ENCODE results near the gene TNS1.
A peak's percentile ranks its signal among the peaks of the same experiment; 100 is the strongest.
"Not testable (repeated sequence)": the region's sequence is repeated elsewhere in the genome, so short reads cannot be mapped to it uniquely, and the experiment has no call there.

TNS1 gene

GRCh38 chr2:217791551-217791950, 211.2 kb downstream of the TNS1 start:
- no peak for DNase-seq

- DNase-seq = no peak
Observed at GRCh38 chr2:217790681-217791392, 212.0 kb downstream of the TNS1 start.

DNA sequence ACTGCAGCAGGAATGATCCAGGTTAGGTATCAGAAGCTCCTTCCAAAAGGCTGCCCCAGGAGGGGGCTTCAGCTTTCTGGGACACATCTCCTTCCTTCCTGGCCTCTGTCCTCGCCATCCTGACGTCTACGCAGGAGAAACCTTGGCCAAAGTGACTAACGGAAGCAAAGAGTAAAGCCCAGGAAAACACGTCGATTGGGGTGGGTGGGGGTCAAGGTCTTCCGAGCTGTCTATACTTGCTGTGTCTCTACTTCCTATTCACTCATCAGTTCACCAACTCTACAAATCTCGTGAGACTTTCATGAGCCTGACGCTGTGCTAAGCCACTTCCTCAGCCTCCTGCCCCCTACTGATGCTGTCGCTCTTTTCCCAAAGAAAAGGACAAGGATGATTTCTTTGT, 212.6 kb downstream of the TNS1 start:
- DNase-seq = peak; percentile 21

DNA sequence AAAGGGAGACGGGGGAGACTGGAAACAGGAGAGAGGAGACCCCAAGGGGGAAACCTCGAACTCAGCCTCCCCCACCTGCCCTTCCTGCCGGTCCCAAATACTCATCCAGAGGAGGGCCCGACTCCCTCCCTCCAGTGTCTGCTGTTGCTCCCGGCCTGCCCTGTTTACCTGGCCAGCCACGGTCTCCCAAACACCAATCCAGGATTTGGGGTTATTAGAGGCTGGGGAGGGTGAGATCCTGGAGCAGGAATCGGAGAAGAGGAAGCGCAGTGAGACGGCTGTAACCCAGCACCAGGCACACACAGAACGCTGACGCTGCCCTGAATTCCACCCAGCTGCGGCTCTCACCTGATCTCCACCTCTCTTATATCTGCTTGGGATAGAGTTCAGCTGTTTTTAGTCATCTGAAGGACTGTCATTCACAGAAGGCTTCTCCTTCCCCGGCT, 213.0 kb downstream of the TNS1 start:
- no peak for DNase-seq

DNA sequence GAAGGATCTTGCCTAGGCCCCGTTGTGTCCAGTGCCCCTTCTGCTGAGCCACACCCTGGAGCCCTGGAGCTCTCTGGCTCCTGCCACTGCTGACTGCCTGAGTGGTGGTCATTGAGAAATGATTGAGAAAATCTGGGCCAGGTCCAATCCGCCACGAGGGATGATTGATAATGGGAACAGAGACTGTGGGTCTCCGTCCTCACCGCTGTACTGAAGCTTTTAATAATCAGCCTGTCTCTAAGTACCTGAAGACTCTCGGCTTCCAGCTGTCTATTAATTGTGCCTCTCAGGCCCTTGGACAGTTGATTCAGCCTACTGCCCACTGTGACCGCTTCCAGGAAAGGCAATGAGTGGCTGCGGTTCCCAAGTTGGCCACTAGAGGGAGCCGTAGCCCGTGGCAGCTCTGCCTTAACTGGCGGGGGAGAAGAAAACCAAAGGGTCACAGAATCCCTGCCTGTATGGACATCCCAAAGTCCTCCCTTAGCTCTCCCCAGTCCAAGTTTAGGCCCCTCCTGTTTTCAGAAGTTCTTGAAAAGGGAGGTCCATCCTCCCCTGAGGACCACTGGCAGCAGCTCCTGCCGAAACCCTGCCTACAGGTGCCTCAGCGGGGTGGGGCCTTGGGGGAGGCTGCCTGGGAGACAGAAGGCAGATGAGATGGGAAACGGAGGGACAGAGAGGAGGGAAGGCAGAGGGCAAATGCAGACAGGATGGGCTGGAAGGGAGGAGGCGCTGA, 213.6 kb downstream of the TNS1 start:
- peak; percentile 76 for DNase-seq

- DNase-seq = no peak
Observed at GRCh38 chr2:217788669-217789002, 214.2 kb downstream of the TNS1 start.

DNA sequence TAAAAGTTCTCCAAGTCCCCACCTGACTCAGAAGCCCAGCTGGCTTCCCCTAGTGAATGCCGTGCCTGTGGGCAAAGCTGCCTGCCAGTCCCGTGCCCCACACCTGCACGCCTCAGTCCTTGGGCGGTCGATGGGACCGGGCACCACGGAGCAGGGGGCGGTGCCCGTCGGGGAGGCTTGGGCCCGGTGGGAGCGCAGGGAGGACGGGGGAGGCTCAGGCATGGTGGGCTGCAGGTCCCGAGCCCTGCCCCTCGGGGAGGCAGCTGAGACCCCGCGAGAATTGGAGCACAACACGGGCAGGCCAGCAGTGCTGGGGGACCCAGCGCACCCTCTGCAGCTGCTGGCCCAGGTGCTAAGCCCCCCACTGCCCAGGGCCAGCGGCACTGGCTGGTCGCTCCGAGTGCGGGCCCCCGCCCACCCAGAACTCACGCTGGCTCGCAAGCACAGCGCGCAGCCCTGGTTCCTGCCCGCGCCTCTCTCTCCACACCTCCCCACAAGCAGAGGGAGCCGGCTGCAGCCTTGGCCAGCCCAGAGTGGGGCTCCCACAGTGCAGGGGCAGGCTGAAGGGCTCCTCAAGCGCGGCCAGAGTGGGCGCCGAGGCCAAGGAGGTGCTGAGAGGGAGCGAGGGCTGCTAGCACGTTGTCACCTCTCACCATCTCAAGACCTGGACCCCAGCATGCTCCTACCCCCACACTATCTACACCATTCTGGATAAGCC, 215.5 kb downstream of the TNS1 start:
- DNase-seq = no peak

DNA sequence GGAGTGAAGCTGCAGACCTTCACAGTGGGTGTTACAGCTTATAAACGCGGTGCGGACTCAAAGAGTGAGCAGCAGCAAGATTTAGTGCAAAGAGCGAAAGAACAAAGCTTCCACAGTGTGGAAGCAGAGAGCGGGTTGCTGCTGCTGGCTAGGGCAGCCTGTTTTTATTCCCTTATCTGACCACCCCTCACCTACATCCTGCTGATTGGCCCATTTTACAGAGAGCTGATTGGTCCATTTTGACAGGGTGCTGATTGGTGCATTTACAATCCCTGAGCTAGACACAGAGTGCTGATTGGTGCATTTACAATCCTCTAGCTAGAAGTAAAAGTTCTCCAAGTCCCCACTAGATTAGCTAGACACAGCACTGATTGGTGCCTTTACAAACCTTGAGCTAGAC, 216.2 kb downstream of the TNS1 start:
- not testable (repeated sequence) for DNase-seq

GRCh38 chr2:217785544-217786045, 217.2 kb downstream of the TNS1 start:
- peak; percentile 76 for DNase-seq

GRCh38 chr2:217784996-217785543, 217.7 kb downstream of the TNS1 start:
- DNase-seq = no peak

DNA sequence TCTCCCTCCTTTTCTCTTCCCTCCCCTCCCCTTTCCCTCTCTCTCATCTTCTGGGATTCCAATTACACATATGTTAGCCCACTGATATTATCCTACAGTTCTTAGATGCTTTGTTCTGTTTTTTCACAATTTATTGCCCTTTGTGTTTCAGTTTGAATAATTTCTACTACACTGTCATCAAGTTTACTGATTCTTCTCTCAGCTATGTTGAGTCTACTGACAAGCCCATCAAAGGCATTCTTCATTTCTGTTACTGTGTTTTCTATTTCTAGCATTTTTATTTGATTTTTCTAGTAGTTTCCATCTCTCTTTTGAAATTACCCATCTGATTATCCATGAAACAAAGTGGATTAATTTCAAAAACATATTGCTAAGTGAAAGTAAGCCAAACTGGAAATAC, 219.6 kb downstream of the TNS1 start:
- DNase-seq = no peak

DNA sequence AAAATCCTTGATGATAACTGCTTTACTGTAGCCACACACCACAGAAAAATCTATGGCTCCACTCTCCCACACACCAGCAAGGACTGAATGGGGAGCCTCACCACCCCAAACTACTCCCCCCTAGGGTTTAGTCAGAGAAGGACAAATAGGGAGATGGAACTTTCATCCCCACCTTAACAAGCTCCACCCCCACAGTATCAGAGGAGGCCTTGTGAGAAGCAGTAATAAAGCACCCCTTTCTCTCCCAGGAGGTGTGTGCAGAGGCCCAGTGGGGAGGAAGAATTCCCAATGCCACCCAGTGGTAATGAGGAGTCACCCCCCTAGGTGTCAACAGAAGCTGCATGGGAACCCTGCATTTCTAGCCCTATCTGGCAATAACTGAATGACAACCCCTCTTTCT, 224.9 kb downstream of the TNS1 start:
- DNase-seq = no peak

DNA sequence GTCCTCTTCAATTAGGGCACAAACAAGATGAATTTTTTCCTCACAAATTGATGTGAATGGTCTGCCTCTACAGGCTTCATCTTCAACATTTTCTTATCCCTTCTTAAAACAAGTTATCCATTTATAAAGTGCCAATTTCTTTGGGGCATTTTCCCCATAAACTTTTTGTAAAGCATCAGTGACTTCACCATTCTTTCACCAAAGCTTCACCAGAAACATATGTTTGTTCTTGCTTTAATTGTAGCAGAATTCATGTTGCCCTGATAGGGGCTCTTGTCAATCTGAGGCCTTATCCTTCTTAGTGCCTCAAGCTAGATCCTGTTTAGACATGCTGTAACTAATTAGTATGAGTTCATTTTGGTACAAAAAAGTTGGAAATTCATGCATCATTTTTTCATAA, 226.2 kb downstream of the TNS1 start:
- no peak for DNase-seq

GRCh38 chr2:217775920-217776503, 226.8 kb downstream of the TNS1 start:
- no peak for DNase-seq

DNA sequence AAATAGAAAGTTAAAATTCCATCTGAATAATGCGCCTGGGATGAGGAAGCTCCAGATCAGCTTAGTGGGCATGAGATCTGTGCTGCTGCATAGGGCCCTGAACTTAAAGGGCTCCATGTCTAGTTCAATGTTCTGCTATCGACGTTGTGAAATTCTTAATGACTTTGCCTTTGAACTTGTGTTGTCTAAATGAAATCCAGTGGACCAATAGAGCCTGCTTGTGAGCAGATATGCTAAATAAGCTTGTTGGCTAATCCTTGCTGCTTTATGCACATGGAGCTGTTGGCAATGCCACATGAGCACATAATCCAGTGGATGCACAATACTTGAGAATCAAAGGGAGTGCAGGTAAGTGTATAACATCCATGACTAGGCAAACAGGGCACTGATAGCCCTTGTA, 228.6 kb downstream of the TNS1 start:
- DNase-seq = no peak

- no peak for DNase-seq
Observed at GRCh38 chr2:217773539-217773938, 229.3 kb downstream of the TNS1 start.

- no peak for DNase-seq
Observed at GRCh38 chr2:217766356-217766755, 236.4 kb downstream of the TNS1 start.

- DNase-seq = no peak
Observed at GRCh38 chr2:217761645-217762277, 241.0 kb downstream of the TNS1 start.

- DNase-seq = no peak
Observed at GRCh38 chr2:217759991-217760390, 242.8 kb downstream of the TNS1 start.

DNA sequence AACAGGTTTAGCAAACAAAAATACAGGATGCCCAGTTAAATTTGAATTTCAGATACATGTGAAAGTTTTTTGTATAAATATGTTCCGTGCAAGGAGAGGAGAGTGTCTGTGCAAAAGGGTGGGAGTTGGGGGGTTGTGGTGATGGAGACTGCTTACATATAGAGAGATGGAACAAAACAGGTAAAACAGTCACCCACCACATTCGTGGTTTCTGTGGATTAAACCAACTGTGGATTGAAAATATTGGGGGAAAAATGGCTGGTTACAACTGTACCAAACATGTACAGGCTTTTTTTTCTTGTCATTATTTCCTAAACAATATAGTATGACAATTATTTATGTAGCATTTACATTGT, 245.7 kb downstream of the TNS1 start:
- DNase-seq = no peak

DNA sequence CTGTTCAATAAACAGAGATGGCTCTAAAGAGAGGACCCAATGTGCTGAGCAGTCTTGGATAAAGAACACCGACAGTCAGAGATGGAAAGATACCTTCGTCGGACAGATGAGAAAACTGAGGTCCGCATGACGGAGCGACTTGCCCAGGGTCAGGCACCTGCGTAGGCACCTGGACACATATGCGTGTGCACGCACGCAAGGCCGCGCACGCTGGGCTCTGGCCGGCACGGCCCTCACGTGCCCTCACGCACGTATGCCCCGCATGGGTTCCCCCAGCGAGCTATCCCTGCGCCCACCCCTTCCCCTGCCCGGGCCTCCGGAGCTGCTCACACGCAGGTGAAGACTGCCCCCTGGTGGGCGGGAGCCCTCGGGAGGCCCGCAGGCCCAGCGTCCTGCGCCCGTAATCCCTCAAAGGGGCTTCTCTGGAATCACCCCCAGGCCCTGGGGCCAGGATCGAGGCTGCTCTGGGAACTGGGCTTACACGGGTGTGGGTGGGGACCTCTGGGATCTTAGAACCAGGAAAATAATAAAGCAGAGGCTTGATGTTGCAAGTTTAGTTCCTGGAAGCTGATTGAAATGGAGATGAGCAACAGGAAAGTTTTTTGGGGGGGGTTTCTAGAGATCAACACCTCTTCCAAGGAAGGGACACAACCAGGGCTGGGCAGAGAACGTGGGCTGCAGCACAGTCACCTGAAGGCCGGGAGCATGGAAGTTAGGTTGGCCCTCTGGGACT, 246.3 kb downstream of the TNS1 start:
- peak; percentile 80 for DNase-seq
